Astrocyte (in vitro differentiated cells and primary cell): ENCODE results near the gene EDA. TPM values are rescaled to one million over a fixed set of nuclear protein-coding genes. Genes with fewer than 3 reads are reported as not detected.

Source experiments
- DNase-seq: peaks from one replicate; pipeline ENCODE4 v3.0.0-alpha.2; 2010; ENCODE audit warnings: low read depth
- FAIRE-seq: peaks from 2 replicates; lab custom pipeline; 2011; peaks lifted over from hg19 to GRCh38; lab: Jason Lieb, UNC
- H2AFZ ChIP-seq: 2 replicates; pipeline ENCODE4 v1.6.0; 2012; ENCODE audit warnings: low read depth, low read length, inconsistent platforms
- H3K27ac ChIP-seq: 2 replicates; pipeline ENCODE4 v1.5.1; 2011; ENCODE audit warnings: low read depth, low read length, inconsistent platforms
- H3K27me3 ChIP-seq: 2 replicates; pipeline ENCODE4 v1.6.0; 2011; ENCODE audit warnings: low read length, inconsistent platforms; ENCODE audit not compliant: insufficient read depth
- H3K36me3 ChIP-seq: 2 replicates; pipeline ENCODE4 v1.5.1; 2011; ENCODE audit warnings: low read length, inconsistent platforms; ENCODE audit not compliant: insufficient read depth
- H3K4me1 ChIP-seq: 2 replicates; pipeline ENCODE4 v1.5.1; 2011; ENCODE audit warnings: low read length, inconsistent platforms; ENCODE audit not compliant: insufficient read depth
- H3K4me2 ChIP-seq: 2 replicates; pipeline ENCODE4 v1.6.0; 2012; ENCODE audit warnings: low read length, inconsistent platforms
- H3K4me3 ChIP-seq: 2 replicates; pipeline ENCODE4 v1.5.1; 2011; ENCODE audit warnings: low read depth, mild to moderate bottlenecking, low read length, inconsistent platforms; ENCODE audit not compliant: insufficient read depth
- H3K79me2 ChIP-seq: 2 replicates; pipeline ENCODE4 v1.6.0; 2012; ENCODE audit warnings: mild to moderate bottlenecking, low read length, inconsistent platforms; ENCODE audit not compliant: insufficient read depth
- H3K9ac ChIP-seq: 2 replicates; pipeline ENCODE4 v1.6.0; 2012; ENCODE audit warnings: mild to moderate bottlenecking, low read length, inconsistent platforms
- H3K9me3 ChIP-seq: 2 replicates; pipeline ENCODE4 v1.5.1; 2012; ENCODE audit warnings: low read depth, mild to moderate bottlenecking, low read length, inconsistent platforms; ENCODE audit not compliant: insufficient read depth
- H4K20me1 ChIP-seq: 2 replicates; pipeline ENCODE4 v1.6.0; 2012; ENCODE audit warnings: low read length, inconsistent platforms; ENCODE audit not compliant: insufficient read depth
- H3K27ac Mint-ChIP-seq: one replicate; pipeline ENCODE4 v1.8.0; 2021; ENCODE audit warnings: mild to moderate bottlenecking, mixed read lengths; ENCODE audit not compliant: unreplicated experiment
- H3K27me3 Mint-ChIP-seq: one replicate; pipeline ENCODE4 v1.8.0; 2021; ENCODE audit warnings: low read depth, mixed read lengths; ENCODE audit not compliant: unreplicated experiment
- H3K36me3 Mint-ChIP-seq: one replicate; pipeline ENCODE4 v1.8.0; 2021; ENCODE audit warnings: low read depth, mixed read lengths; ENCODE audit not compliant: unreplicated experiment
- H3K4me1 Mint-ChIP-seq: one replicate; pipeline ENCODE4 v1.8.0; 2021; ENCODE audit warnings: low read depth, mixed read lengths; ENCODE audit not compliant: unreplicated experiment
- H3K4me3 Mint-ChIP-seq: one replicate; pipeline ENCODE4 v1.8.0; 2021; ENCODE audit warnings: mild to moderate bottlenecking, moderate library complexity, mixed read lengths; ENCODE audit not compliant: unreplicated experiment
- H3K9me3 Mint-ChIP-seq: one replicate; pipeline ENCODE4 v1.8.0; 2021; ENCODE audit warnings: mild to moderate bottlenecking, mixed read lengths; ENCODE audit not compliant: unreplicated experiment
- CTCF ChIP-seq: IDR thresholded peaks from 2 replicates; pipeline ENCODE4 v1.5.1; 2011; ENCODE audit warnings: low read depth, mild to moderate bottlenecking, inconsistent platforms, low read length, moderate library complexity; ENCODE audit not compliant: insufficient read depth
- EZH2 ChIP-seq: IDR thresholded peaks from 2 replicates; pipeline ENCODE4 v1.6.1; 2012; ENCODE audit warnings: mild to moderate bottlenecking, low read length, inconsistent platforms; ENCODE audit not compliant: insufficient read depth
- total RNA-seq: library from RNA; stranded (reverse); gene quantifications from 2 replicates; pipeline ENCODE4 v1.2.1, GENCODE V29; 2021

The EDA gene
- total RNA-seq, 1 donor from 2014 or later = 1.8 TPM

GRCh38 chrX:70044541-70045245 is 428.8 kb downstream of the EDA start:
- Mint-ChIP-seq H3K27me3 (no peaks in the 10 kb centered on the region), H3K27ac (no peak overlapping the region), H3K36me3 (no peaks in the 10 kb centered on the region), H3K4me1 (peaks cover 2% of the 10 kb centered on the region), H3K9me3 (no peaks in the 10 kb centered on the region), H3K4me3 (no peak overlapping the region)
- TF ChIP-seq EZH2 (no peak), CTCF (no peak)
- Histone ChIP-seq H3K9ac (no peak overlapping the region), H2AFZ (no peak overlapping the region), H3K27ac (no peak overlapping the region), H4K20me1 (no peaks in the 10 kb centered on the region), H3K4me1 (peaks cover 4% of the 10 kb centered on the region), H3K9me3 (no peaks in the 10 kb centered on the region), H3K36me3 (no peaks in the 10 kb centered on the region), H3K27me3 (no peaks in the 10 kb centered on the region), H3K4me3 (no peak overlapping the region), H3K4me2 (no peak overlapping the region), H3K79me2 (no peaks in the 10 kb centered on the region)
- FAIRE-seq (no peak), DNase-seq (no peak)

- Histone ChIP-seq H3K36me3 (no peaks in the 10 kb centered on the region), H3K27me3 (no peaks in the 10 kb centered on the region), H3K79me2 (no peaks in the 10 kb centered on the region), H3K4me2 (no peak overlapping the region), H3K9ac (no peak overlapping the region), H3K4me1 (peaks cover 4% of the 10 kb centered on the region), H3K9me3 (no peaks in the 10 kb centered on the region), H3K4me3 (no peak overlapping the region), H3K27ac (no peak overlapping the region), H2AFZ (no peak overlapping the region), H4K20me1 (no peaks in the 10 kb centered on the region)
- no peaks in the 10 kb centered on the region for H3K9me3 Mint-ChIP-seq
- H3K36me3 Mint-ChIP-seq = no peaks in the 10 kb centered on the region
- FAIRE-seq (peak; percentile 93), DNase-seq (no peak)
- H3K4me3 Mint-ChIP-seq = no peak overlapping the region
- no peaks in the 10 kb centered on the region for H3K27me3 Mint-ChIP-seq
- H3K27ac Mint-ChIP-seq = no peak overlapping the region
- H3K4me1 Mint-ChIP-seq = peaks cover 2% of the 10 kb centered on the region
- no peak for TF ChIP-seq EZH2
- no peak for TF ChIP-seq CTCF
Observed at GRCh38 chrX:70046978-70047377, 431.1 kb downstream of the EDA start.

GRCh38 chrX:70049406-70049805 is 433.5 kb downstream of the EDA start:
- no peaks in the 10 kb centered on the region for H3K79me2 ChIP-seq
- H3K27me3 Mint-ChIP-seq = peaks cover 5% of the 10 kb centered on the region
- H3K4me3 Mint-ChIP-seq = no peak overlapping the region
- DNase-seq = no peak
- no peaks in the 10 kb centered on the region for H3K9me3 ChIP-seq
- no peak overlapping the region for H3K27ac ChIP-seq
- H3K27ac Mint-ChIP-seq = no peak overlapping the region
- H3K27me3 ChIP-seq = no peaks in the 10 kb centered on the region
- H3K4me1 ChIP-seq = peaks cover 4% of the 10 kb centered on the region
- H3K36me3 ChIP-seq = no peaks in the 10 kb centered on the region
- H3K4me1 Mint-ChIP-seq = peaks cover 2% of the 10 kb centered on the region
- FAIRE-seq = no peak
- TF ChIP-seq CTCF (no peak), EZH2 (no peak)
- no peak overlapping the region for H3K9ac ChIP-seq
- H3K9me3 Mint-ChIP-seq = peaks cover 3% of the 10 kb centered on the region
- no peak overlapping the region for H2AFZ ChIP-seq
- H3K36me3 Mint-ChIP-seq = no peaks in the 10 kb centered on the region
- H3K4me2 ChIP-seq = no peak overlapping the region
- no peaks in the 10 kb centered on the region for H4K20me1 ChIP-seq
- H3K4me3 ChIP-seq = no peak overlapping the region
